WTC11 (cell line): Measurements from ENCODE around the gene TXN2.

Source experiments
- E2F5 ChIP-seq: sonication (generic); formaldehyde crosslinking; IDR thresholded peaks from 2 replicates; pipeline ENCODE4 v1.8.1; 2022; ENCODE audit warnings: mild to moderate bottlenecking, moderate library complexity, missing genetic modification reagents
- SMAD3 ChIP-seq: sonication (generic); formaldehyde crosslinking; IDR thresholded peaks from 2 replicates; pipeline ENCODE4 v1.8.0; 2022; ENCODE audit warnings: missing genetic modification reagents, mild to moderate bottlenecking, borderline replicate concordance
- ZNF121 ChIP-seq: sonication (generic); formaldehyde crosslinking; IDR thresholded peaks from 2 replicates; pipeline ENCODE4 v1.8.0; 2023; ENCODE audit warnings: missing genetic modification reagents
- ZNF232 ChIP-seq: sonication (generic); formaldehyde crosslinking; IDR thresholded peaks from 2 replicates; pipeline ENCODE4 v1.8.0; 2022; ENCODE audit warnings: mild to moderate bottlenecking, missing genetic modification reagents
- TF ChIP-seq, protein P1 (sequence below): fragments of 200-600 bp; IDR thresholded peaks from 2 replicates; pipeline ENCODE4 v1.8.0; 2022; ENCODE audit warnings: antibody characterized with exemption

GRCh38 chr22:36475341-36475740 is 6.1 kb downstream of the TXN2 start:
- TF ChIP-seq E2F5 (CRISPR knock-in tag) (no peak), ZNF232 (CRISPR knock-in tag) (no peak), ZNF121 (no peak), SMAD3 (CRISPR knock-in tag) (no peak)
- TF ChIP-seq, protein P1, sequence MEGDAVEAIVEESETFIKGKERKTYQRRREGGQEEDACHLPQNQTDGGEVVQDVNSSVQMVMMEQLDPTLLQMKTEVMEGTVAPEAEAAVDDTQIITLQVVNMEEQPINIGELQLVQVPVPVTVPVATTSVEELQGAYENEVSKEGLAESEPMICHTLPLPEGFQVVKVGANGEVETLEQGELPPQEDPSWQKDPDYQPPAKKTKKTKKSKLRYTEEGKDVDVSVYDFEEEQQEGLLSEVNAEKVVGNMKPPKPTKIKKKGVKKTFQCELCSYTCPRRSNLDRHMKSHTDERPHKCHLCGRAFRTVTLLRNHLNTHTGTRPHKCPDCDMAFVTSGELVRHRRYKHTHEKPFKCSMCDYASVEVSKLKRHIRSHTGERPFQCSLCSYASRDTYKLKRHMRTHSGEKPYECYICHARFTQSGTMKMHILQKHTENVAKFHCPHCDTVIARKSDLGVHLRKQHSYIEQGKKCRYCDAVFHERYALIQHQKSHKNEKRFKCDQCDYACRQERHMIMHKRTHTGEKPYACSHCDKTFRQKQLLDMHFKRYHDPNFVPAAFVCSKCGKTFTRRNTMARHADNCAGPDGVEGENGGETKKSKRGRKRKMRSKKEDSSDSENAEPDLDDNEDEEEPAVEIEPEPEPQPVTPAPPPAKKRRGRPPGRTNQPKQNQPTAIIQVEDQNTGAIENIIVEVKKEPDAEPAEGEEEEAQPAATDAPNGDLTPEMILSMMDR, result no peak
